Body of pancreas (tissue), 4 donors: Measurements from ENCODE around the gene STK17A. TPM values are rescaled to one million over a fixed set of nuclear protein-coding genes. Genes with fewer than 3 reads are reported as not detected.
"Not testable (repeated sequence)": the region's sequence is repeated elsewhere in the genome, so short reads cannot be mapped to it uniquely, and the experiment has no call there.

Experiments used
- ATAC-seq: fragments of 150-250 bp; one replicate; pipeline ENCODE4 v1.9.1; 2016
- DNase-seq, 4 donors: peaks; one replicate each; pipeline ENCODE4 v3.0.0-alpha.2; 2019
- H3K27ac ChIP-seq, 4 donors: fragments of 200-600 bp; sonication (generic); 1 replicate in 3 of 4; 2 replicates in 1 of 4; pipeline versions ENCODE4 v1.5.1 to v1.6.1; 2016 to 2019; ENCODE audit warnings: mild to moderate bottlenecking in 1 of 4, mixed read lengths in 1 of 4, moderate library complexity in 1 of 4
- H3K27me3 ChIP-seq, 2 donors: fragments of 200-600 bp; sonication (generic); one replicate each; pipeline ENCODE4 v1.6.0; 2016; ENCODE audit warnings: mild to moderate bottlenecking in 1 of 2
- H3K36me3 ChIP-seq, 2 donors: fragments of 200-600 bp; sonication (generic); replicated peaks in 1 of 2; 2 replicates each; pipeline ENCODE4 v1.5.1; 2016; ENCODE audit warnings: low read depth in 2 of 2; ENCODE audit not compliant: insufficient read depth in 1 of 2
- H3K4me1 ChIP-seq: fragments of 200-600 bp; sonication (generic); one replicate; pipeline ENCODE4 v1.6.0; 2016
- H3K4me3 ChIP-seq, 2 donors: fragments of 200-600 bp; sonication (generic); 1 replicate in 1 of 2; 2 replicates in 1 of 2; pipeline ENCODE4 v1.5.1; 2016 to 2019
- H3K9me3 ChIP-seq, 3 donors: fragments of 200-600 bp; sonication (generic); 1 replicate in 2 of 3; 2 replicates in 1 of 3; pipeline ENCODE4 v1.5.1; 2016
- POLR2A ChIP-seq, 3 donors: fragments of 450-650 bp; IDR thresholded peaks; one replicate each; pipeline ENCODE4 v1.6.1; 2016; ENCODE audit warnings: antibody characterized with exemption in 3 of 3, mild to moderate bottlenecking in 2 of 3
- WGBS, 2 donors: methylation state at CpG; one replicate each; pipeline ENCODE4 v1.1.5; 2017; 5-methylcytosine and 5-hydroxymethylcytosine counted together
- intact Hi-C: fragments of 100-400 bp; cut with DNase I; formaldehyde crosslinking; loops from one replicate; pipeline ENCODE4 v1.15.1; 2023
- total RNA-seq, 2 donors: library from RNA; depleted of rRNA; stranded (reverse); fragments of >200 nt; gene quantifications; one replicate each; pipeline ENCODE4 v1.1.0, GENCODE V29; 2016
- TF ChIP-seq, protein P1 (sequence below), 7 experiments: fragments of 450-650 bp in 4 of 7; fragments of 200-600 bp in 3 of 7; sonication (generic) in 3 of 7; IDR thresholded peaks; one replicate each; pipeline ENCODE4 v1.5.1; 2016 to 2019; ENCODE audit warnings: antibody characterized with exemption in 7 of 7

The STK17A gene
- total RNA-seq, 2 donors from 2014 or later: 8.6 to 18.7 TPM

DNA sequence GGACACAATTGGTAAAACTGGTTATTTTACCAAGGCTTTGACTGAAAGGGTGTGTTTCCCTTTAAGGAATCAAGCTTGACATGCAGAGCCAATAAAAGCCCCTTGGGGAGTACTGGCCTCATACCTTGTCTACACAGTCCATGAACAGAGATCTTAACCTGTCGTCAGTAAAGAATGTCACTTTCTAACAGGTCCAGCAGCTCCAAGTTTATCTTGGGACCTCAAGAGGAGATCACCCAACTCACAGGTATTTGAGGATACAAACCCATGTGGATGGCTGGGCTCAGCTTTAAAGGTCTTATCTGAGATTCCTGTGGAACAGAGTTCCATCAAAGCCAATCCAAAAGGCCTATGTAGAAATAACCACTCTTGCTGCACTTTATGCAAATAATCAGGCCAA, 85.1 kb downstream of the STK17A start:
- H3K27ac ChIP-seq: no peak overlapping the region
- no peaks in the 10 kb centered on the region for H3K9me3 ChIP-seq
- H3K36me3 ChIP-seq: no peaks in the 10 kb centered on the region
- intact Hi-C loops: no loop called here
- H3K4me3 ChIP-seq: no peak overlapping the region
- no peaks in the 10 kb centered on the region for H3K27me3 ChIP-seq
- ATAC-seq (no peak), DNase-seq (no peak)
- peaks cover 21% of the 10 kb centered on the region for H3K4me1 ChIP-seq
- 17 to 64% methylated on average over 1 of the region's 1 CpG for WGBS, 2 donors
- TF ChIP-seq POLR2A (IDR thresholded peaks at IDR 0.05): no peak
- TF ChIP-seq, protein P1, sequence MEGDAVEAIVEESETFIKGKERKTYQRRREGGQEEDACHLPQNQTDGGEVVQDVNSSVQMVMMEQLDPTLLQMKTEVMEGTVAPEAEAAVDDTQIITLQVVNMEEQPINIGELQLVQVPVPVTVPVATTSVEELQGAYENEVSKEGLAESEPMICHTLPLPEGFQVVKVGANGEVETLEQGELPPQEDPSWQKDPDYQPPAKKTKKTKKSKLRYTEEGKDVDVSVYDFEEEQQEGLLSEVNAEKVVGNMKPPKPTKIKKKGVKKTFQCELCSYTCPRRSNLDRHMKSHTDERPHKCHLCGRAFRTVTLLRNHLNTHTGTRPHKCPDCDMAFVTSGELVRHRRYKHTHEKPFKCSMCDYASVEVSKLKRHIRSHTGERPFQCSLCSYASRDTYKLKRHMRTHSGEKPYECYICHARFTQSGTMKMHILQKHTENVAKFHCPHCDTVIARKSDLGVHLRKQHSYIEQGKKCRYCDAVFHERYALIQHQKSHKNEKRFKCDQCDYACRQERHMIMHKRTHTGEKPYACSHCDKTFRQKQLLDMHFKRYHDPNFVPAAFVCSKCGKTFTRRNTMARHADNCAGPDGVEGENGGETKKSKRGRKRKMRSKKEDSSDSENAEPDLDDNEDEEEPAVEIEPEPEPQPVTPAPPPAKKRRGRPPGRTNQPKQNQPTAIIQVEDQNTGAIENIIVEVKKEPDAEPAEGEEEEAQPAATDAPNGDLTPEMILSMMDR (IDR thresholded peaks at IDR 0.05): no peak

DNA sequence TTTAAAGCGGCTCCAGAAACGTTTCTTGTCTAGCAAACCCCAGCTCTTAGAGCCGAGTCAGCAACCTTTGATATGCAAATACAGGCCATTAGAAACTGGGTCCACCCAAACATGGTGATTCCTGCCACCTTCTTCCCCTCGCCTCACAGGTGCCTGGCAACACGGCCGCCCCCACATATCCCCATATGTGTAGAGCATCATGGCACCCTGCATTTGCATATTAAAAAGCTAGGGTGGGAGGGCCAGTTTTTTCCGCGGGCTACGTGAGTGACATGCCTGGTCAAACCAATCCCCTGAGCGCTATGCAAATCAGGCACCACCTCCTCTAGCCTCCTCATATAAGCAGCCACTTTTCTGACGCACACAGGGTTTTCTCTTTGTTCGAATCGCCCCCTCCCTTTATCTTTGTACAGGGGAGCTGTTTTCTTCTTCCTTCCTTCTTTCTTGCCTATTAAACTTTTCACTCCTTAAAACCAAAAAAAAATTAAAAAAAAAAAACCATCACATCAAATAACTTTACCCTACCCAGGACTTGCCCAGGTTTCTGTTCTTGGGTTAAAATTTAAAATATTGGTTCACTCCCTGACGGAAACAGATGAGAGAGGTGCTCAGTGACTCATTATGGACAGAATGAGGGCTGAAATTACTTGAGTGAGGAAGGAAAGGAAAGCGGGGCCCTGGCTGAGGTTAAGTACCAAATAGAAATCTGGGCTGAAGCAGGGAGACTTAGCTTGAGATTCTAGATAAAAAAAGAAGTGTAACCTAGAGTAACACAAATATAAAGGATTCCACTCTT, 86.6 kb downstream of the STK17A start:
- Histone ChIP-seq H3K36me3 (no peaks in the 10 kb centered on the region), H3K9me3 (no peaks in the 10 kb centered on the region), H3K27ac (no peak overlapping the region), H3K27me3 (no peaks in the 10 kb centered on the region), H3K4me1 (peaks cover 29% of the 10 kb centered on the region), H3K4me3 (no peak overlapping the region)
- WGBS, 2 donors: 80 to 87% methylated on average over 15 of the region's 15 CpGs
- intact Hi-C loops: no loop called here
- ATAC-seq (no peak), DNase-seq (no peak)
- TF ChIP-seq, protein P1 (IDR thresholded peaks at IDR 0.05): no peak
- TF ChIP-seq POLR2A (IDR thresholded peaks at IDR 0.05): no peak

DNA sequence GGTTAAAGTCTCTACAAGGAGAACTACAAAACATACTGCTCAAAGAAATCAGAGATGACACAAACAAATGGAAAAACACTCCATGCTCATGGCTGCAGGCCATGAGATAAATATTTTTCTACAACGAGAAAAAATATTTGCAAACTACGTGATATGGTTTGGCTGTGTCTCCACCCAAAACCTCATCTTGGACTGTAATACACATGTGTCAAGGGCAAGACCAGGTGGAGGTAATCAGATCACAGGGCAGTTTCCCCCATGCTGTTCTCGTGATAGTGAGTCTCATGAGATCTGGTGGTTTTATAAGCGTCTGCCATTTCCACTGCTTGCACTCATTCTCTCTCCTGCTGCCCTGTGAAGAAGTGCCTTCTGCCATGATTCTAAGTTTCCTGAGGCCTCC, 88.6 kb downstream of the STK17A start:
- TF ChIP-seq POLR2A (IDR thresholded peaks at IDR 0.05): no peak
- TF ChIP-seq, protein P1 (IDR thresholded peaks at IDR 0.05): no peak
- Histone ChIP-seq H3K9me3 (no peaks in the 10 kb centered on the region), H3K27me3 (no peaks in the 10 kb centered on the region), H3K4me3 (no peak overlapping the region), H3K36me3 (no peaks in the 10 kb centered on the region), H3K27ac (peak overlapping the region in 1 of 4 donors; percentile 15), H3K4me1 (peaks cover 36% of the 10 kb centered on the region)
- ATAC-seq (no peak), DNase-seq (no peak)
- WGBS, 2 donors: 39 to 51% methylated on average over 4 of the region's 4 CpGs
- intact Hi-C loops: no loop called here

DNA sequence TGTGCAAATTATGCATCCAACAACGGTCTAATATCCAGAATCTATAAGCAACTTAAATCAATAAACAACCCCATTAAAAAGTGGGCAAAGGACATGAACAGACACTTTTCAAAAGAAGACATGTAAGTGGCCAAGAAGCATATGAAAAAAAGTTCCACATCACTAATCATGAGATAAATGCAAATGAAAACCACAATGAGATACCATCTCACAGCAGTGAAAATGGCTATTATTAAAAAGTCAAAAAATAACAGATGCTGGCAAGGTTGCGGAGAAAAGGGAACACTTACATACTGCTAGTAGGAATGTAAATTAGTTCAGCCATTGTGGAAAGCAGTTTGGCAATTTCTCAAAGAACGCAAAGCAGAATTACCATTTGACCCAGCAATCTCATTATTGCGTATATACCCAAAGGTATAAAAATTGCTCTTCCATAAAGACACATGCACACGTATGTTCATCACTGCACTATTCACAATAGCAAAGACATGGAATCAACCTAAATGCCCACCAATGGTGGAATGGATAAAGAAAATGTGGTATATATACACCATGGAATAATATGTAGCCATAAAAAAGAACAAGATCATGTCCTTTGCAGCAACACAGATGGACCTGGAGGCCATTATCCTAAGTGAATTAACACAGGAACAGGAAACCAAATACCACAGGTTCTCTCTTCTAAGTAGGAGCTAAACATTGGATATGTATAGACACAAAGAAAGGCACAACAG, 90.5 kb downstream of the STK17A start:
- H3K4me3 ChIP-seq, intact Hi-C loops, H3K27me3 ChIP-seq, H3K9me3 ChIP-seq, H3K36me3 ChIP-seq, DNase-seq, ATAC-seq: not testable (repeated sequence)
- peak overlapping the region in 3 of 4 donors; percentile 72 to 78 (median 75) for H3K27ac ChIP-seq
- WGBS, 2 donors: 83 to 88% methylated on average over 5 of the region's 5 CpGs
- H3K4me1 ChIP-seq: peaks cover 36% of the 10 kb centered on the region

DNA sequence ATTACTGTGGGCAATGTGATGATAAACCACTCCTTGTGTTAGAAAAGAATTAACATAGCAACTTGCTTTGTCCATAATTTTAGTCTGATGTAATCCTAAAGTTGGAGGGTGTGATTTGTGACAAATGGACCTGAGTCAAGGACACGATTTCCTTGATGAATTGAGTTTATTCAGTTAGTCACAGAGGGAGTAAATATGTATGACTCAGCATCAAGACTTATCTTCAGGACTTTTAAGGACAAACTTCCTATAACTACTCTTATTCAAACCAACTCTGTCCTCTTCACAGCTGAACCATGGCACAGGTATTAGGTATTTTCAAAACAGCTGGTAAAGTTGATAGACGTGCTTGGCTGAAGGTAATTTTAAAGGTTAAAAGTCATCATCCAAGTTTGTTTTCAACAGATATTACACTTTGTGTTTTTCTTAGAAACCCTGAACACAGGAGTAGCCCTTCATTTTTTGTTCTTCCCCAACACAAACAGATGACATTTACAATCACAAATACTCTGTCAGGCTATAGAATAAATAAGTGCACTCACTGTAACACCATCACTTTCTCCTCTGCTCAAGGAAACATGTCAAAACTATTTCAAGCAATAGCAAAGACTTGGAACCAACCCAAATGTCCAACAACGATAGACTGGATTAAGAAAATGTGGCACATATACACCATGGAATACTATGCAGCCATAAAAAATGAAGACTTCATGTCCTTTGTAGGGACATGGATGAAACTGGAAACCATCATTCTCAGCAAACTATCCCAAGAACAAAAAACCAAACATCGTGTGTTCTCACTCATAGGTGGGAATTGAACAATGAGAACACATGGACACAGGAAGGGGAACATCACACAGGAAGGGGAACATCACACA, 91.9 kb downstream of the STK17A start:
- WGBS, 2 donors: 28 to 39% methylated on average over 4 of the region's 4 CpGs
- intact Hi-C loops: no loop called here
- ATAC-seq (peak; percentile 99), DNase-seq (peak in 2 of 4 donors; percentile 33 to 54)
- Histone ChIP-seq H3K36me3 (no peaks in the 10 kb centered on the region), H3K4me3 (no peak overlapping the region), H3K4me1 (peaks cover 40% of the 10 kb centered on the region), H3K27me3 (no peaks in the 10 kb centered on the region), H3K27ac (peak overlapping the region; percentile 52 to 78 (median 74)), H3K9me3 (no peaks in the 10 kb centered on the region)
- TF ChIP-seq POLR2A (IDR thresholded peaks at IDR 0.05): no peak
- TF ChIP-seq, protein P1 (IDR thresholded peaks at IDR 0.05): no peak
